ENCODE measurements around the gene SHOC2.

SHOC2 gene

GRCh38 chr10:111023060-111023459, 103.7 kb downstream of the SHOC2 start:
- DNase-seq (ENCODE audit: low spot score), result no peak
- no peak for TF ChIP-seq CTCF (IDR thresholded peaks at IDR 0.05)
- Histone ChIP-seq H3K4me3 (no peak overlapping the region), H3K27ac (no peak overlapping the region)

GRCh38 chr10:111030042-111030750, 110.8 kb downstream of the SHOC2 start:
- no peak overlapping the region for H3K4me3 ChIP-seq
- H3K27ac ChIP-seq, result no peak overlapping the region
- no peak for DNase-seq (ENCODE audit: low spot score)
- TF ChIP-seq CTCF (IDR thresholded peaks at IDR 0.05), result no peak

- Histone ChIP-seq H3K4me3 (no peak overlapping the region), H3K27ac (no peak overlapping the region)
- no peak for TF ChIP-seq CTCF (IDR thresholded peaks at IDR 0.05)
- DNase-seq (ENCODE audit: low spot score), result no peak
These were observed 115.3 kb downstream of the SHOC2 start for GRCh38 chr10:111034598-111035310.

- no peak for DNase-seq (ENCODE audit: low spot score)
- no peak overlapping the region for H3K4me3 ChIP-seq
- H3K27ac ChIP-seq, result no peak overlapping the region
- TF ChIP-seq CTCF (IDR thresholded peaks at IDR 0.05), result no peak
These were observed 116.1 kb downstream of the SHOC2 start for GRCh38 chr10:111035542-111035941.

- no peak overlapping the region for H3K4me3 ChIP-seq
- TF ChIP-seq CTCF (IDR thresholded peaks at IDR 0.05), result no peak
- DNase-seq (ENCODE audit: low spot score), result no peak
- no peak overlapping the region for H3K27ac ChIP-seq
These were observed 118.5 kb downstream of the SHOC2 start for GRCh38 chr10:111037858-111038257.

GRCh38 chr10:111039522-111039921, 120.1 kb downstream of the SHOC2 start:
- no peak for DNase-seq (ENCODE audit: low spot score)
- Histone ChIP-seq H3K27ac (no peak overlapping the region), H3K4me3 (no peak overlapping the region)
- TF ChIP-seq CTCF (IDR thresholded peaks at IDR 0.05), result no peak

GRCh38 chr10:111057006-111057405, 137.6 kb downstream of the SHOC2 start:
- DNase-seq (ENCODE audit: low spot score), result no peak
- no peak for TF ChIP-seq CTCF (IDR thresholded peaks at IDR 0.05)
- H3K4me3 ChIP-seq, result no peak overlapping the region
- no peak overlapping the region for H3K27ac ChIP-seq

All from coronary artery (tissue), 2 donors.